ENCODE measurements around the gene SASH1.

GRCh38 chr6:148392671-148393070 lies 50.0 kb downstream of the SASH1 start:
- TF ChIP-seq, protein P1, sequence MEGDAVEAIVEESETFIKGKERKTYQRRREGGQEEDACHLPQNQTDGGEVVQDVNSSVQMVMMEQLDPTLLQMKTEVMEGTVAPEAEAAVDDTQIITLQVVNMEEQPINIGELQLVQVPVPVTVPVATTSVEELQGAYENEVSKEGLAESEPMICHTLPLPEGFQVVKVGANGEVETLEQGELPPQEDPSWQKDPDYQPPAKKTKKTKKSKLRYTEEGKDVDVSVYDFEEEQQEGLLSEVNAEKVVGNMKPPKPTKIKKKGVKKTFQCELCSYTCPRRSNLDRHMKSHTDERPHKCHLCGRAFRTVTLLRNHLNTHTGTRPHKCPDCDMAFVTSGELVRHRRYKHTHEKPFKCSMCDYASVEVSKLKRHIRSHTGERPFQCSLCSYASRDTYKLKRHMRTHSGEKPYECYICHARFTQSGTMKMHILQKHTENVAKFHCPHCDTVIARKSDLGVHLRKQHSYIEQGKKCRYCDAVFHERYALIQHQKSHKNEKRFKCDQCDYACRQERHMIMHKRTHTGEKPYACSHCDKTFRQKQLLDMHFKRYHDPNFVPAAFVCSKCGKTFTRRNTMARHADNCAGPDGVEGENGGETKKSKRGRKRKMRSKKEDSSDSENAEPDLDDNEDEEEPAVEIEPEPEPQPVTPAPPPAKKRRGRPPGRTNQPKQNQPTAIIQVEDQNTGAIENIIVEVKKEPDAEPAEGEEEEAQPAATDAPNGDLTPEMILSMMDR (IDR thresholded peaks at IDR 0.05) = no peak
- TF ChIP-seq EZH2 (IDR thresholded peaks at IDR 0.05) (no peak), EZH2phosphoT487 (IDR thresholded peaks at IDR 0.05) (no peak)
